Fibroblast of pulmonary artery (primary cell): ENCODE measurements around the gene OTULIN.

Experiments
- DNase-seq: peaks from one replicate; pipeline ENCODE4 v3.0.0-alpha.2; 2010; ENCODE audit warnings: low read depth
- H3K4me3 ChIP-seq: replicated peaks from 2 replicates; pipeline ENCODE4 v1.5.1; 2011; ENCODE audit warnings: low read depth, mild to moderate bottlenecking, control low read depth, low read length, moderate library complexity
- TF ChIP-seq, protein P1 (sequence below): IDR thresholded peaks from 2 replicates; pipeline ENCODE4 v1.5.1; 2011; ENCODE audit warnings: mild to moderate bottlenecking, control low read depth, low read length, inconsistent platforms; ENCODE audit errors: missing control alignments

Gene OTULIN

GRCh38 chr5:14640765-14641164, 23.8 kb upstream of the OTULIN start:
- H3K4me3 ChIP-seq, result no peak overlapping the region
- no peak for DNase-seq
- TF ChIP-seq, protein P1, sequence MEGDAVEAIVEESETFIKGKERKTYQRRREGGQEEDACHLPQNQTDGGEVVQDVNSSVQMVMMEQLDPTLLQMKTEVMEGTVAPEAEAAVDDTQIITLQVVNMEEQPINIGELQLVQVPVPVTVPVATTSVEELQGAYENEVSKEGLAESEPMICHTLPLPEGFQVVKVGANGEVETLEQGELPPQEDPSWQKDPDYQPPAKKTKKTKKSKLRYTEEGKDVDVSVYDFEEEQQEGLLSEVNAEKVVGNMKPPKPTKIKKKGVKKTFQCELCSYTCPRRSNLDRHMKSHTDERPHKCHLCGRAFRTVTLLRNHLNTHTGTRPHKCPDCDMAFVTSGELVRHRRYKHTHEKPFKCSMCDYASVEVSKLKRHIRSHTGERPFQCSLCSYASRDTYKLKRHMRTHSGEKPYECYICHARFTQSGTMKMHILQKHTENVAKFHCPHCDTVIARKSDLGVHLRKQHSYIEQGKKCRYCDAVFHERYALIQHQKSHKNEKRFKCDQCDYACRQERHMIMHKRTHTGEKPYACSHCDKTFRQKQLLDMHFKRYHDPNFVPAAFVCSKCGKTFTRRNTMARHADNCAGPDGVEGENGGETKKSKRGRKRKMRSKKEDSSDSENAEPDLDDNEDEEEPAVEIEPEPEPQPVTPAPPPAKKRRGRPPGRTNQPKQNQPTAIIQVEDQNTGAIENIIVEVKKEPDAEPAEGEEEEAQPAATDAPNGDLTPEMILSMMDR, result no peak

- no peak for DNase-seq
- H3K4me3 ChIP-seq, result no peak overlapping the region
- TF ChIP-seq, protein P1, result no peak
Measured at GRCh38 chr5:14644623-14645237, 19.8 kb upstream of the OTULIN start.

DNA sequence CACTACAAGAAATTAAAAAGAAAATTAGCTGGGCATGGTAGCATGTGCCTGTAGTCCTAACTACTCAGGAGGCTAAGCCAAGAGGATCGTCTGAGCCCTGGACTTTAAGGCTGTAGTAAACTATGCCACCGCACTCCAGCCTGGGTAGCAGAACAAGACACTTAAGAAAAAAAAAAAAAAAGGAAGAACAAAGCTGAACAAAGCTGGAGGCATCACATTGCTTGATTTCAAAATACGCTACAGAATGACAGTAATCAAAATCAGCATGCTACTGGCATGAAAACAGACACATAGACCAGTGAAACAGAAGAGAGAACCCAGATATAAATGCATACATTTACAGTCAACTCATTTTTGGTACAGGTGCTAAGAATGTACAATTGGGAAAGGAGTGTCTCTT, 14.5 kb upstream of the OTULIN start:
- no peak for DNase-seq
- TF ChIP-seq, protein P1, result no peak
- no peak overlapping the region for H3K4me3 ChIP-seq

- TF ChIP-seq, protein P1, result no peak
- DNase-seq, result no peak
- no peak overlapping the region for H3K4me3 ChIP-seq
Measured at GRCh38 chr5:14655146-14655741, 9.3 kb upstream of the OTULIN start.

DNA sequence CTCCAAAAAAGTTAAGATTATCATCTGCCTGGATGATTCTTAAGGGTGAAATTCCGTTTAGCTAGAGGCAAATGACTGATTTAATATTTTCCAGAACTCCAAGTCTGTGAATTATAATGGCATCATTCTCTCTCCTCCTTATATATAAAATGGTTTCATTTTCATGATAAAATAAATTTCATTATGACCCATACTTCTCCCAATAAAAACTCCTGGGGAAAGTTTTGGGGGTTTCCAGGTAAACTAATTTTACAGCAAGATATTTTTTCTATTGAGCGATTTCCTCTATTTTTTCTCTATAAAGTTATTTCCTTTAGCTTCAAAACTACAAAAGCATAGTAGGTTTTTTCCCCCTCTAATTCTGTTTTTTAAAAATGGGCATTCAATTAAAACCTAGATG, 7.6 kb upstream of the OTULIN start:
- no peak overlapping the region for H3K4me3 ChIP-seq
- no peak for DNase-seq
- TF ChIP-seq, protein P1, result no peak

DNA sequence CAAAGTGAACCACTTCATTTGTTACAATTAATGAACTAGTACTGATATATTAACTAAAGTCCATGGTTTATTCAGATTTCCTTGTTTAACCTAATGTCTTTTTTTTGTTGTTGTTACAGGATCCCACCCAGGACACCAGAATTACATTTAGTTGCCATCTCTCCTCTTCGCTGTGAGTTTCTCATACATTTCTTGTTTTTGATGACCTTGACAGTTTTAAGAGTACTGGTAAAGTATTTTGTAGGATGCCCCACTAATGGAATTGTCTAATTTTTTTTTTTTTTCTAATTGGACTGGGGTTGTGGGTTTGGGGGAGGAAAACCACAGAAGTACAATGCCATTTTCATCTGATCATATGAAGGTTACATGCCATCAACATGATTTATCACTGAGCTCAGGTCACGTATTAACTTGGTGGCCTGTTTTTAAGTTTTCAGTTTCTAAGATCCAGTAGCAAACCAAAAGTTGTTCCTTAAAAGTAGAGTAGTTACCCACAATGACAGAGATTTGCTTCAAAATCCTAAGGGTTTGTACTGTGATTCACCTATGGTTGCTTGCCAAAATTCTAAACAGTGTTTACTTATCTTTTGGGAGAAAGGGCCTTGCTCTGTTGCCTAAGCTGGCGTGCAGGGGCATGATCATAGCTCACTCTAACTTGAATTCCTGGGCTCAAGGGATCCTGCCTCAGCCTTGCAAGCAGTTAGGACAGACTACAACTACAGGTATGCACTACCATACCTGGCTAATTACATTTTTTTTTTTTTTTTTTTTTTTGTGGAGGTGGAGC, 4.5 kb upstream of the OTULIN start:
- no peak overlapping the region for H3K4me3 ChIP-seq
- TF ChIP-seq, protein P1, result no peak
- peak; percentile 59 for DNase-seq
